PFSK-1 (cell line): Measurements from ENCODE around the gene ARHGAP6.

Source experiments
- FOXP2 ChIP-seq: optimal IDR thresholded peaks from 2 replicates; pipeline ENCODE3; 2011; ENCODE audit warnings: borderline replicate concordance, control low read depth, inconsistent platforms; ENCODE audit not compliant: insufficient read depth; ENCODE audit errors: extremely low read length, extremely low read depth
- POLR2AphosphoS5 ChIP-seq: IDR thresholded peaks from 2 replicates; pipeline ENCODE4 v1.6.1; 2012; ENCODE audit warnings: low read depth, mild to moderate bottlenecking, control low read depth, low read length, moderate library complexity
- REST ChIP-seq, 2 experiments: IDR thresholded peaks; 2 replicates each; pipeline versions ENCODE4 v1.6.1 to v1.8.0; 2011 to 2012; ENCODE audit warnings: low read depth in 2 of 2, low read length in 2 of 2, control low read depth in 1 of 2, inconsistent platforms in 1 of 2, mild to moderate bottlenecking in 1 of 2, moderate library complexity in 1 of 2; ENCODE audit not compliant: insufficient read depth in 1 of 2
- SIN3A ChIP-seq: IDR thresholded peaks from 2 replicates; pipeline ENCODE4 v1.6.1; 2012; ENCODE audit warnings: mild to moderate bottlenecking, low read length, moderate library complexity, borderline replicate concordance; ENCODE audit not compliant: insufficient read depth
- TAF1 ChIP-seq: IDR thresholded peaks from 2 replicates; pipeline ENCODE4 v1.6.1; 2012; ENCODE audit warnings: low read length, control low read depth, borderline replicate concordance; ENCODE audit not compliant: insufficient read depth

Gene ARHGAP6

GRCh38 chrX:11351375-11352295 is 314.1 kb downstream of the ARHGAP6 start:
- TF ChIP-seq TAF1 (no peak), FOXP2 (no peak), REST (IDR thresholded peaks at IDR 0.05; ENCODE audit: insufficient read depth in 1 of 2, low read depth in 2 of 2, low read length in 2 of 2) (no peak), SIN3A (no peak), POLR2AphosphoS5 (no peak)

- TF ChIP-seq TAF1 (no peak), FOXP2 (no peak), REST (IDR thresholded peaks at IDR 0.05; ENCODE audit: insufficient read depth in 1 of 2, low read depth in 2 of 2, low read length in 2 of 2) (no peak), POLR2AphosphoS5 (no peak)
Observed at GRCh38 chrX:11349661-11350337, 315.9 kb downstream of the ARHGAP6 start.

GRCh38 chrX:11349020-11349419 is 316.7 kb downstream of the ARHGAP6 start:
- no peak for TF ChIP-seq TAF1

GRCh38 chrX:11347300-11347699 is 318.4 kb downstream of the ARHGAP6 start:
- no peak for TF ChIP-seq FOXP2
- TF ChIP-seq SIN3A: no peak
- TF ChIP-seq POLR2AphosphoS5: no peak
- no peak for TF ChIP-seq REST (IDR thresholded peaks at IDR 0.05; ENCODE audit: insufficient read depth in 1 of 2, low read depth in 2 of 2, low read length in 2 of 2)
- TF ChIP-seq TAF1: no peak

- no peak for TF ChIP-seq SIN3A
- TF ChIP-seq REST (IDR thresholded peaks at IDR 0.05; ENCODE audit: insufficient read depth in 1 of 2, low read depth in 2 of 2, low read length in 2 of 2): no peak
Observed at GRCh38 chrX:11346121-11346682, 319.5 kb downstream of the ARHGAP6 start.
